CD4-positive, alpha-beta T cell treated with Interleukin-6 at 100 ng/mL for 8 hours (primary cell): ENCODE data around the gene SLC47A1.
"Not testable (repeated sequence)": the region's sequence is repeated elsewhere in the genome, so short reads cannot be mapped to it uniquely, and the experiment has no call there.

ENCODE experiments used
- DNase-seq: peaks from one replicate; pipeline ENCODE4 v3.0.0-alpha.2; 2020; ENCODE audit warnings: mixed read lengths, low spot score

The SLC47A1 gene

GRCh38 chr17:19519388-19520291 lies 14.0 kb upstream of the SLC47A1 start:
- not testable (repeated sequence) for DNase-seq

DNA sequence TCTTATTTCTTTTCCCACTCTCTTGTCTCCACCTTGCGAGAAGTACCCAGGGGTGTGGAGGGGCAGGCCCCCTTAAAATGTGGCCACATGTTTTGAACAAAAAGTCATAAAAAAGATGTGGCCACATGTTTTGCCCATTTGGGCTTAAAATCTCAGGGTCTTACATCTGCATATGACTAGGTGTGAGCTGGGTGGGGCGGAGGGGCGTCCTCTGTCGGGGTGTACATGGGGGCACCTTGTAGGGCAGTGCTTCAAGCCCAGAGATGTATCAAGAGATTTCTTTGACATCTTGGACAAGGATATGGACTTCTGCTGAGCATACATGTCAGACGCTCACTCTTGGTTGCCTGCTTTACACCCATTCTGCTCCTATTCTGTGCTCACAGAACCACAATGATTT lies 13.0 kb upstream of the SLC47A1 start:
- DNase-seq, result no peak

- DNase-seq, result no peak
Observed at GRCh38 chr17:19523690-19524089, 10.0 kb upstream of the SLC47A1 start.

GRCh38 chr17:19526950-19527349 lies 6.7 kb upstream of the SLC47A1 start:
- DNase-seq, result not testable (repeated sequence)

DNA sequence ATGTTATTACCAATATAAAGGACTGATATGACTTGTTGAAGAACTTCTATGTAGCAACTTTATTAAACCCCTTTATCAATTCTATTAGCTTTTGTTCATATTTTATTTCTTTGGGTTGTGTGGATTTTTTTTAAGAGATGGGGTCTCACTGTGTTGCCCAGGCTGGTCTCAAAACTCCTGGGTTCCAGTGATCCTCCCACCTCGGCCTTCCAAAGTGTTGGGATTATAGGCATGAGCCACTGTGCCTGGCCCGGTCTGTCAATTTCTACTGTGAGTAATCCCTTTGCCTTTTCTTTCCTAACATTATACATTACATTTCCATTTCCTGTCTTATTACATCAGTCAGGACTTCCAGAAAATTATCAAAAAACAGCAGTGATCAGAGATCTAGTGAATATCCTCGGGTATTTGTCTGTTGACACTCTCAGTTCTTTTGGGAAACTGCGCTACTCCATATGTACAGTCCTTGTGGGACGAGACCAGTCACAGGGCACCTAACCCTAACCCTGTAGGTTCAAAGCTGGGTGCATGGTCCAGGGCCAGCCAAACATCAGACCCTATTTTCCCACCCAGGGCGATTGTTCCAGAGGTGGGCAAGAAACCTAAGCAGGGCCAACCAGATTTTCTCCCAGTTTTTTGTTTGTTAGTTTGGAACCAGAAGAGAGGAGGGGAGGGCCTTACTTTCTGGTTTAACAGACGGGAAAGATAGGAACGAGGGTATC lies 1.7 kb upstream of the SLC47A1 start:
- DNase-seq, result no peak

- no peak for DNase-seq
Observed at GRCh38 chr17:19533036-19533717, 477 bp upstream of the SLC47A1 start.

GRCh38 chr17:19534562-19535149 lies 1.0 kb downstream of the SLC47A1 start:
- DNase-seq, result no peak

DNA sequence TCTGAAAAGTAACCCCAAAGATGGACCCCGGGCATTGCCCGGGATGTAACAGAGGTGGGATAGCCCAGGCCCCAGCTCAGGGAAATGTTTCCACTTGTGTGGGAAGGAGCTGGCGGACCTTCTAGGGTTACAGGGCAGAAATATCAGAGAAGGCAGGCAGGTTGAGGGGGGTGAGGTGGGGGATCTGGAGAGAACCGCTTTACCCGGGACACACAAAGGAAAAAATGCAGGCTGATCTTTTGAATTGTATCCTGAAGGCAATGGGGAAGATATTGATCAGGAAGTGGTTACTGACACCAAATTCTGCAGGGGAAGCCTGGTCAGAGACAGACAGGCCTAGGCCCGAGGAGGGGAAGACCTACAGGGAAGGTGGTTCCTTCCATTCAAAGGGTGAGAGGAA lies 3.5 kb downstream of the SLC47A1 start:
- DNase-seq, result no peak

GRCh38 chr17:19538095-19539039 lies 4.7 kb downstream of the SLC47A1 start:
- DNase-seq, result no peak

GRCh38 chr17:19539040-19539399 lies 5.4 kb downstream of the SLC47A1 start:
- no peak for DNase-seq

- no peak for DNase-seq
Observed at GRCh38 chr17:19539841-19540311, 6.2 kb downstream of the SLC47A1 start.

DNA sequence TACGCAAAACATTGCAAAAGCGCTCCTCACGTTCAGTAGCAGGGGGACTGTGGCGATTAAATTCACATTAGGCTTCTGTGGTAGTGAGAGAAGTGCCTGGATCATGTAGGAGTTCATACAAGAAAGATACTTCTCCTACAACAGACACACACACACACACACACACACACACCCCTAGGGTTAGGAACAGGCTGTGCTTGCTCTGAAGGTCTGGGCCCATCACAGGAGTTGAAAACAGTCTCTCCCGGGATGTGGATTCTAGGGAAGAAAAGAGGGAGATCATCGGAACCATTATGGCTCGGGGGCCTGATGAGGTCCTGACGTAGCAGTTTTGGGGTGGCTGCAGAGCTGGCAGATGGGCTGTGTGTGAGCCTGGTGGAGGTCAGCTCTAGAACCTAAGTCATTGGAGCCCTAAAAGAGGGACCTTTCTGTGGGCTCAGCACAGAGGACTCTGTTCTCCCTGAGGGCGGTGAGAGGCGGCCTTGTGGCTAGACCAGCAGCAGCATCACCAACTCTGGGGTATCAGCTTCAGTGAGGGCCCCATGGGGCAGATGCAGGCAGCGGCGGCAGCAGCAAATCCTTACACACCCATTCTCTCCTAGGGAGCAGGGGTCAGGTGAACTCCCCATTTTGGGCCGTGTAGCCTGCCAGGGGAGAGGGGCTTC lies 7.2 kb downstream of the SLC47A1 start:
- DNase-seq, result no peak

DNA sequence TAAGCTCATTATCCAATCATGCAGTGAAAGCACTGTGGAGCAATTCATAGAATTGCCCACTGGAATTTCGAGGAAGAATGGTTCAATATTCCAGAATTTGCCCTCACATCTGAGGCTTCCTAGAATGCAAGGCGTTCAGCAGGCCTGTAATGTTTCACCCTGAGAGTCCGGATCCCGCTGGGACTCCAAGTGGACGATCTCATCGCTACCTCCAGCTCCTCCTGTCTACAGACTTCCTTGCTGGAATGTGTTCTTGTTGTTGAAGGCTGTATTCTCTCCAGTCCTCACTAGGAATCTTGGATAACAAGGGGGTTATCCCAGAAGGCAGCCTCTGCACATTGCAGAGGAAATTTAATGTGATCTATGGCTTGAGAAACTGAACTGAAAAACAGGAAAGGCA lies 7.8 kb downstream of the SLC47A1 start:
- no peak for DNase-seq

- no peak for DNase-seq
Observed at GRCh38 chr17:19542247-19542646, 8.6 kb downstream of the SLC47A1 start.

DNA sequence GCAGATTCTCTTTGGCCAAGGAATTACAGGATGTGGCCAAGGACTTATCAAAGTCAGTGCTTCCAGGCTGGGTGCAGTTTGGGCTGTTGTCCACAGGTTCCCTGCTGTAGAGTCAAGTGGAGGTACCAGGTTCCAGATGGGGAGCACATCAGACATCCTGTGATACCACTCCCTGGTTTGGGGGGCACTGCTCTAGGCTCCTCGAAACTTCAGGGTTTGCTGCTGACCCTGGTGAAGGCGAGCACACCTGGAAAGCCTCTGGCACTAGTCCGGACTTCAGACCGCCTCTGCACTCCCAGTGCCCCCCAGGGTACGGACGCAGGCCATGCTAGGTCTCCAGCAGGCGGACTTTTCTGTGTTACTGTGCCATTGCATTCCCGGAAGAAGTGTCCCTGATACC lies 10.7 kb downstream of the SLC47A1 start:
- no peak for DNase-seq

DNA sequence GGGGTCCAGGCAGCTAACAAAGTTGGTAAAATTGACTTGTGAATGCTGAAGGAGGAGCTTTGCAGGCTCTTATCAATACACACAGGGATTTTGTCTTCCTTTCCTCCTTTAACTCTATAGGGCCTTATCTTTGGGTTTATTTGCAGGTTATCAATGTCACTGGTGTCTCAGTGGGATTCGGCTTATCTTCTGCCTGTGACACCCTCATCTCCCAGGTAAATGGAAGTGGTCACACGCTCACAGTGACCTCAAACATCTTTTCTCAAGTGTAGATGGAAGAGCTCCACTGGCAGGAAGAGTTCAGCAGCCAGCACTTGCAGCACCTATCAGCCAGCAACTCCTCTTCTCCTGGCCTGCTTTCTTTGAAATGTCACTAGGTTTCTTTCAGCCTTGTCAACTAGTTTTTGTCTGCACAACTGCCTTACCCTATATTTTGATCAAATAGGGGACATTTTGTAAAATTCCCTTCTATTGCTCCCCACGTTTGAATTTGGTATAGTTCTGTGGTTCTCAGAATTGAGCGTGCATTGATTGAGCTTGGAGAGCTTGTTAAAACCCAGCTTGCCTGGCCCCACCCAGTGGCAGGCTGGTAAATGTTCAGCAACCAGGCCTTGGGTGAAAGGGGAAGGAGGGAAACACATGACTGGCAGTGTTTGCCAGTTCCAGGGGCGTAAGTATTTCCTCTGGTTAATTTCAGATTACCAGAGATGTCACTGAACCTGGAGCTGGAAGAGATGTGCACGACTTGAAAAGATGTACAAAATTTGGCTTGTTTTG lies 12.8 kb downstream of the SLC47A1 start:
- no peak for DNase-seq

DNA sequence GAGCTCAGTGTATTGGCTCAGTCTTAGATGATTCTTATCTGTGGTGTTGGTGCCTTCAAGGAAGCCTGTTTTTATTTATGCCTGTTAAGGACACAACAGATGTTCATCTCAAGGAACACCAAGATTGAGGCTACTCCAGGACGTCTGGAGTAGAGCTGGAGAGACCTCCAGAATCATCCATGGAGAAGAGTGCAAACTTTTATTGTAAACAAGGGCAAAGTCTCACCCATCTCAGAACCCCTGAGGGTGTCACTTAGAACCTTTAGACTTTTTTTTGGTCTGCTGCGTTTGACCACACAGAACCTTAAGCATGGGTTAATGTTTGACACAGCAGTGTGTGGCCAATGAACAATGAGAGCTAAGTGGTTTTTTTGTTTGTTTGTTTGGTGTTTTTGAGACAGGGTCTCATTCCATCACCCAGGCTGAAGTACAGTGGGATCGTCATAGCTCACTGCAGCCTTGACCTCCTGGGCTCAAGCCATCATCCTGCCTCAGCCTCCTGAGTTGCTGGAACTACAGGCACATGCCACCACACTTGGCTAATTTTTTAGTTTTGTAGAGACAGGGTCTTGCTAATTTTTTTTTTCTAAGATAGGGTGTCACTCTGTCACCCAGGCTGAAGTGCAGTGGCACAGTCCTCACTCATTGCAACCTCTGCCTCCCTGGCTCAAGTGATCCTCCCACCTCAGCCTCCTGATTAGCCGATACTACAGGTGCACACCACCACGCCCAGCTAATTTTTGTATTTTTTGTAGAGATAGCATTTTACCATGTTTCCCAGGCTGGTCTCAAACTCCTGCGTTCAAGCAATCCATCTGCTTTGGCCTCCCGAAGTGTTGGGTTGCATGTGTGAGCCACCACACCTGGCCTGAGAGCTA lies 16.3 kb downstream of the SLC47A1 start:
- no peak for DNase-seq

DNA sequence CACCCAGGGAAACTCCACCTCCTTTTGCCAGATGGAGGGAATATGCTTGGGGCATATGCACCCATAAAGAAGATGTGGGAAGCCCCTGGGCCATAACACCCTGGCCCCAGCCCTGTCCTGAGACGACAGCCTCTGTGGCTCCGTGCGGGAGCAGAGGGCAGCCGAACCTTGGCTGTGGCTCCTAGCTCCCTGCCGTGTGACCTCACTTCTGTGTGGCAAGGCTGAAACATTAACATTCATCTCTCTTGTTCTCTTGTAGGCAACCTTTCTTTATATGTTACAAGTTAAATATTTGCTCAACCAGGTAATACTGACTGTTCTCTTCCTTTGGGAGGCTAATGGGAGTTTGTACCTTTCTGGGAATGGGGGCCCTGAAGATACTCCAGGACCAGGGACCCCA lies 17.5 kb downstream of the SLC47A1 start:
- no peak for DNase-seq
